PC-3 (cell line): ENCODE measurements around the gene JMJD7.

Source experiments
- CTCF ChIP-seq: fragments of 300-600 bp; sonication (generic); conservative IDR thresholded peaks from 2 replicates; pipeline ENCODE4 v1.5.1; 2017; ENCODE audit warnings: antibody characterized with exemption, low read depth, mild to moderate bottlenecking, low read length
- EZH2 ChIP-seq: fragments of 300-600 bp; sonication (generic); IDR thresholded peaks from one replicate; pipeline ENCODE4 v1.6.1; 2017; ENCODE audit warnings: antibody characterized with exemption, mild to moderate bottlenecking, low read length; ENCODE audit not compliant: unreplicated experiment

- TF ChIP-seq CTCF (no peak), EZH2 (no peak)
Measured at GRCh38 chr15:41801185-41801584, 26.7 kb upstream of the JMJD7 start.
